NT2/D1 (cell line): Measurements from ENCODE around the gene CAMTA1.

Experiments
- SUZ12 ChIP-seq: IDR thresholded peaks from 2 replicates; pipeline ENCODE4 v1.6.1; 2011; ENCODE audit not compliant: insufficient read length, insufficient read depth; ENCODE audit errors: extremely low read depth
- YY1 ChIP-seq: IDR thresholded peaks from 2 replicates; pipeline ENCODE4 v1.6.1; 2011; ENCODE audit not compliant: insufficient read length, insufficient read depth
- ZNF274 ChIP-seq: IDR thresholded peaks from 2 replicates; pipeline ENCODE4 v1.6.1; 2011; ENCODE audit warnings: mild to moderate bottlenecking, low read depth, low read length

DNA sequence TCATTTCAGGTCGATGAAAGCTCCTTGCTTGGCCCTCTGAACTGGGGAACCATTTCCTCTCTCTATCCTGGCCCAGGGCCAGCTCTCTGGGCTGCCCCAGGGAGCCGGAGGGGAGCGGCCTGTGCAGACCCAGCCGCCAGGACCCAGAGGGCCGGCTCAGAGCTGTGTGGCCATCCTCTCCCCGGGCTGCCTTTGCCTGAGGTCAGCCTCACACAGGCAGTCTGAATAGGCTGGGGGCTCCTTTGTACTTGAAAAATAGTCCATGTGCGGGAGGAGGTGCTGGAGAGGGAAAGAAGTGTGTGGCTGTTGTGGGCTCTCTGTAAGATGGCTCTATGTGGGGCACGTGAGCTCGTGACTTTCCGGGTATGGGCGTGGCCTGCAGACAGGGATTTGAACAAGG is 710.7 kb downstream of the CAMTA1 start:
- no peak for TF ChIP-seq ZNF274
- no peak for TF ChIP-seq SUZ12
- no peak for TF ChIP-seq YY1
